Right lobe of liver (tissue), 6 donors: ENCODE measurements around the gene POLL. TPM values are rescaled to one million over a fixed set of nuclear protein-coding genes. Genes with fewer than 3 reads are reported as not detected.

ENCODE experiments used
- ATAC-seq, 4 donors: fragments of 200-7000 bp; cut with Tn5 transposase; one replicate each; pipeline ENCODE4 v1.9.1; 2020; ENCODE audit warnings: mild to moderate bottlenecking in 4 of 4, moderate library complexity in 4 of 4
- DNase-seq, 3 donors: peaks; one replicate each; pipeline ENCODE4 v3.0.0-alpha.2; 2020
- H3K27ac ChIP-seq, 3 donors: fragments of 200-600 bp; one replicate each; pipeline ENCODE4 v1.8.0; 2022
- H3K27me3 ChIP-seq, 2 donors: fragments of 200-600 bp; one replicate each; pipeline ENCODE4 v1.8.0; 2022
- H3K36me3 ChIP-seq, 4 donors: fragments of 200-600 bp; sonication (generic) in 1 of 4; one replicate each; pipeline versions ENCODE4 v1.5.1 to v1.8.0; 2017 to 2022; ENCODE audit warnings: control low read depth in 1 of 4
- H3K4me1 ChIP-seq, 4 donors: fragments of 200-600 bp; sonication (generic) in 1 of 4; one replicate each; pipeline versions ENCODE4 v1.5.1 to v1.8.0; 2017 to 2022; ENCODE audit warnings: control low read depth in 1 of 4
- H3K4me3 ChIP-seq, 3 donors: fragments of 200-600 bp; one replicate each; pipeline ENCODE4 v1.8.0; 2022
- H3K9me3 ChIP-seq, 4 donors: fragments of 200-600 bp; sonication (generic) in 1 of 4; one replicate each; pipeline versions ENCODE4 v1.5.1 to v1.8.0; 2017 to 2022; ENCODE audit warnings: control low read depth in 1 of 4
- POLR2A ChIP-seq: fragments of 450-650 bp; IDR thresholded peaks from one replicate; pipeline ENCODE4 v1.6.1; 2017; ENCODE audit warnings: antibody characterized with exemption, mild to moderate bottlenecking
- WGBS: methylation state at CpG from one replicate; pipeline ENCODE4 v1.1.6; 2018; ENCODE audit warnings: low coverage, low lambda C conversion rate; ENCODE audit not compliant: insufficient coverage; ENCODE audit errors: missing lambda C conversion rate; 5-methylcytosine and 5-hydroxymethylcytosine counted together
- intact Hi-C, 2 donors: fragments of 100-400 bp; cut with DNase I; formaldehyde crosslinking; loops; one replicate each; pipeline versions ENCODE4 v1.11.2 to v1.14.1; 2022
- total RNA-seq, 6 experiments: library from RNA; depleted of rRNA in 2 of 6; stranded (reverse); fragments of >200 nt in 2 of 6; fragmentation: NEBNext Ultra II Directional in 3 of 6; extraction: Animal tissue kit (Norgen Biotek cat#: 25700) in 3 of 6; gene quantifications; one replicate each; pipeline versions ENCODE4 v1.1.0 to v1.2.4, GENCODE V29; 2016 to 2023
- TF ChIP-seq, protein P1 (sequence below), 4 donors: fragments of 200-600 bp in 3 of 4; fragments of 450-650 bp in 1 of 4; IDR thresholded peaks; one replicate each; pipeline versions ENCODE4 v1.5.1 to v1.8.0; 2016 to 2022; ENCODE audit warnings: antibody characterized with exemption in 4 of 4, mild to moderate bottlenecking in 2 of 4
- donor health status: DM: no; HTN: yes; CAD: no.
- donor health status: DM: no; HTN: no; CAD: no.
- donor health status: DM: no; HTN: no; CAD: no.
- donor health status: DM: no; HTN: yes; CAD: no.
- donor health status: DM: no; HTN: yes; CAD: no.

Gene POLL
- total RNA-seq, 6 experiments from 2014 or later = 8.4 to 15.5 (median 13.2) TPM

DNA sequence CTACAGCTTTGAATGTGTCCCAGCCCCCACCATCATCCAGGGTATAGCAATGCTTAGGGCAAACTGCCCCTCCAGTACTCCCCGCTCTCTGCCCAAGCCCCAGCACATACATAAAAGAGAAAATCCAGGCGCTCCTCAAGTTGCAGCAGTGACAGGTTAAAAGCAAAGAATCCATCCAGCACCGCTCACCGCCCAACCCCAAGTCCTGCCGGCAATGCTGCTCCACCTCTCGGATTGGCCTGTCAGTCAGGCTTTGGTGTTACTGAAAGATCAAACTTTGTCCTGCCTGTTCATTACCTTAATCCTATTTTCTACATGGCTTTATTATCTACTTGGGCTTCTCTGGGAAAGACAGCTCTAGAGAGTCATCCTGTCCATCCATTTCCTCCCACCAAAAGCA is 31.9 kb upstream of the POLL start:
- Histone ChIP-seq H3K27ac (no peak overlapping the region), H3K4me1 (no peaks in the 10 kb centered on the region), H3K4me3 (no peak overlapping the region), H3K36me3 (peaks cover 0 to 3% (median 0%) of the 10 kb centered on the region in 4 donors), H3K27me3 (no peaks in the 10 kb centered on the region), H3K9me3 (no peaks in the 10 kb centered on the region)
- TF ChIP-seq POLR2A = no peak
- TF ChIP-seq, protein P1, sequence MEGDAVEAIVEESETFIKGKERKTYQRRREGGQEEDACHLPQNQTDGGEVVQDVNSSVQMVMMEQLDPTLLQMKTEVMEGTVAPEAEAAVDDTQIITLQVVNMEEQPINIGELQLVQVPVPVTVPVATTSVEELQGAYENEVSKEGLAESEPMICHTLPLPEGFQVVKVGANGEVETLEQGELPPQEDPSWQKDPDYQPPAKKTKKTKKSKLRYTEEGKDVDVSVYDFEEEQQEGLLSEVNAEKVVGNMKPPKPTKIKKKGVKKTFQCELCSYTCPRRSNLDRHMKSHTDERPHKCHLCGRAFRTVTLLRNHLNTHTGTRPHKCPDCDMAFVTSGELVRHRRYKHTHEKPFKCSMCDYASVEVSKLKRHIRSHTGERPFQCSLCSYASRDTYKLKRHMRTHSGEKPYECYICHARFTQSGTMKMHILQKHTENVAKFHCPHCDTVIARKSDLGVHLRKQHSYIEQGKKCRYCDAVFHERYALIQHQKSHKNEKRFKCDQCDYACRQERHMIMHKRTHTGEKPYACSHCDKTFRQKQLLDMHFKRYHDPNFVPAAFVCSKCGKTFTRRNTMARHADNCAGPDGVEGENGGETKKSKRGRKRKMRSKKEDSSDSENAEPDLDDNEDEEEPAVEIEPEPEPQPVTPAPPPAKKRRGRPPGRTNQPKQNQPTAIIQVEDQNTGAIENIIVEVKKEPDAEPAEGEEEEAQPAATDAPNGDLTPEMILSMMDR (IDR thresholded peaks at IDR 0.05) = no peak
- ATAC-seq (no peak), DNase-seq (no peak)
- intact Hi-C loops = no loop called here
- WGBS = 96% methylated on average over 6 of the region's 6 CpGs

DNA sequence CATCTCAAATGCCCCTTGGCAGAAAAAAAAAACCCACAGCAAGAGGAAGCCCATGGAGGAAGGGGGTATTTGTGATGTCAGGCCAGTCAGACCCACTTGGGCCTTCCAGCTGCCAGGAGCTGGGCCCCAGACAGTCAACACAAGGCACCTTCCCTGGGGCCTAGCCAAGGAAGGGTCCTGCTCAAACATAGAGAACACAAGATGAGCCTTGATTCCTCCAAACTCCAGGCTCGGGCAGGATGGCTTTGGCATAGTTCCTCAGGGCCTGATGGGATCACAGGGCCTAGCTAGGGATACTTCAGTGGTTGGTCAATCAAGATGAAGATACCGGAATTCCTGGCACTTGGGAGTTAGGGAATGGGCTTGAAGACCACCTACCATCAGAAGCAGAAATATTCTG is 30.8 kb upstream of the POLL start:
- Histone ChIP-seq H3K4me1 (no peaks in the 10 kb centered on the region), H3K4me3 (no peak overlapping the region), H3K27ac (no peak overlapping the region), H3K27me3 (no peaks in the 10 kb centered on the region), H3K9me3 (no peaks in the 10 kb centered on the region), H3K36me3 (peaks cover 0 to 3% (median 0%) of the 10 kb centered on the region in 4 donors)
- no peak for ATAC-seq
- no peak for DNase-seq
- intact Hi-C loops = no loop called here
- TF ChIP-seq, protein P1 (IDR thresholded peaks at IDR 0.05) = no peak
- TF ChIP-seq POLR2A = no peak
- WGBS = 80% methylated on average over 1 of the region's 2 CpGs

DNA sequence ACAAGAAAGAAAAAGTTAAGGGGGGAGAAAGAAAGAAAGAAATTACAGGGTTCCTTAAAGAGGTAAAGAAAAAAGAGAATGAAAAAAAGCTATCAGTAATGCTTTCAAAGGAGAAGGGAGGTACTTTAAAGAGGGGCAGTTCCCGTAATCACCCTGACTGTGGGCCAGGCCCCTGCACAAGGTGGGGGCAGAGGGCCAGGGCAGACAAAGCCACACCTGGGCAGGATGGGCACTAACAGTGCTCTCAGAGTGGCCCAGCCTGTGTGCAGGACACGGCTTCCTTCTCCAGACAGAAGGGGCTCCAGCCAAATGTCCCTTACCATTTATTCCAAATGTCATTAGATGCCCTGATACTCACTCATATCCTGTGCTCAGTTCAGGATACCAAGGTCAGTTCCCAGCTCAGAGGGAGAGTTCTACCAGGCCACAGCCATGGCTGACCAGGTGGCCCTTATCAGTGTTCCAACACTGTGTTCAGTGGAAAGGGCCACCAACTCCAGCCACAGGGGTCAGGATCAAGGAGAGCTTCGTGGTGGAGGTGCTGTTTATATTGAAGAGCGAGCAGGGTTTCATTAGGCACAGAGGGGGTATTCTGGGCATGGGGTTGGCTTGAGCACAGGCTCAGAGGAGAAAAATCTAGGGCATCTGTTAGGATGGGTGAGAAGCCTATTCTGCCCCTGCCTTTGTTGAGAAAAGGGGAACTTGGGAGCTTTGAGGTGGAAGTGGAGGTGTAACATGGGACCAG is 29.9 kb upstream of the POLL start:
- peaks cover 0 to 3% (median 0%) of the 10 kb centered on the region in 4 donors for H3K36me3 ChIP-seq
- no peak overlapping the region for H3K27ac ChIP-seq
- TF ChIP-seq, protein P1 (IDR thresholded peaks at IDR 0.05) = no peak
- TF ChIP-seq POLR2A = no peak
- ATAC-seq (no peak), DNase-seq (no peak)
- H3K27me3 ChIP-seq = no peaks in the 10 kb centered on the region
- intact Hi-C loops = no loop called here
- H3K4me1 ChIP-seq = no peaks in the 10 kb centered on the region
- no peaks in the 10 kb centered on the region for H3K9me3 ChIP-seq
- no peak overlapping the region for H3K4me3 ChIP-seq
- 85% methylated on average over 2 of the region's 4 CpGs for WGBS

DNA sequence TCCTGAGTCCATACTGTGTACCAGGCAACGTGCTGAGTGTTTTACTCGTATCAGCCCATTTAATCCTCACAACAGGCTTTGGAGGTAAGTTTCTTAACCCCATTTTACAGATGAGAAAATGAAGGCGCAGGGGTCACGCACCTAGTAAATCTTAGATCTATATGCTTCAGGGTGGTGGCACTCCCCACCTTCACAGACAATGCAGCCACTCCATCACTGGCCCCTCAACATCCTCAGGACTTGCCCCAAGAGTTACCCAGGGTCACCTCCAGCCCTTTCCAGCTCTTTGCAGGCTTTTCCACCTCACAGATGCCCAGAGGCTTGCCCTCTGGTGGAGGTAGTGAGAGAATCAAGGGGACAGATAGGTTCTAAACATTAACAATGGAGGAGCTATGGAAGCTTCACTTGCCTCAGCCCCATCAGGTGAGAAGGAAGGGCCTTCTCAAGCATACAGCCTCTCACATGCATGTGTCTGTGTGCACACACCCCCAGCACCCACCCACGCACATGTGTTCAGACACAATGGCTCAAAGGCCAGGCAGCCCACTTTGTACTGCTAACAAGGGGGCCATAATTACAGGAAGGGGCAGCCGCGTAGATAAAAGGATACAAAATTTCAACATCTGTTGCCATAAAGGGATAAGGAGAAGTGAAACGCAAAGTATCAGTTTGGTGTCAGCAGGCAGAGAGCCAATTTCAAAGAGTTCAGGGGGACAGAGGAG is 29.2 kb upstream of the POLL start:
- WGBS = 86% methylated on average over 6 of the region's 8 CpGs
- Histone ChIP-seq H3K36me3 (peaks cover 0 to 2% (median 0%) of the 10 kb centered on the region in 4 donors), H3K27me3 (no peaks in the 10 kb centered on the region), H3K4me3 (no peak overlapping the region), H3K4me1 (no peaks in the 10 kb centered on the region), H3K9me3 (no peaks in the 10 kb centered on the region), H3K27ac (no peak overlapping the region)
- intact Hi-C loops = no loop called here
- DNase-seq (no peak), ATAC-seq (no peak)
- TF ChIP-seq, protein P1 (IDR thresholded peaks at IDR 0.05) = no peak
- no peak for TF ChIP-seq POLR2A
